ENCODE measurements around the gene NUDT3.
"Not testable (repeated sequence)": the region's sequence is repeated elsewhere in the genome, so short reads cannot be mapped to it uniquely, and the experiment has no call there.

NUDT3 gene

DNA sequence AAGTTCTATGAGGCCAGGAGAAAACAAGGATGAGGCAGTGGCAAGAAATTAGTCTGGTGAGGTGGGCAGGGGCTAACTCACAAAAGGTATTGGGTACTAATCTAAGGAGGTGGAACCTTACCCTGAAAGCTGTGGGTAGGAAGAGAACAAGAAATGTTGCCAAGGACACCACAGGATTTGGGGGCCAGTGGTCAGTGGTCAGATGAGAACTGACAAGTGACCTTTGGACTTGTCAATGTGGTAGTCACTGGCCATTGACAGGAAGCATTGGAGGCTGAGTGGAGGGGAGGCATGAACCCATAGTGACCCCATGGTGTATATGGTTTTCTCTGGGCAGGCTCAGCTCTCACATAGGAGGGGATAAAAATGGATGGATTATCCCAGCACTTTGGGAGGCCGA lies 118.3 kb downstream of the NUDT3 start:
- Histone ChIP-seq H2AFZ (no peak overlapping the region), H3K79me2 (no peaks in the 10 kb centered on the region), H3K9me3 (ENCODE audit: control insufficient read depth, low read length) (no peaks in the 10 kb centered on the region), H3K36me3 (ENCODE audit: control insufficient read depth, insufficient read depth, low read length) (no peaks in the 10 kb centered on the region), H3K9ac (no peak overlapping the region), H3K27ac (no peak overlapping the region), H3K4me1 (peaks cover 7% of the 10 kb centered on the region), H3K4me2 (ENCODE audit: low read length) (no peak overlapping the region), H3K27me3 (ENCODE audit: control insufficient read depth, insufficient read depth, low read length) (no peaks in the 10 kb centered on the region), H3K4me3 (ENCODE audit: low read depth, low read length) (no peak overlapping the region)
- TF ChIP-seq, protein P1, sequence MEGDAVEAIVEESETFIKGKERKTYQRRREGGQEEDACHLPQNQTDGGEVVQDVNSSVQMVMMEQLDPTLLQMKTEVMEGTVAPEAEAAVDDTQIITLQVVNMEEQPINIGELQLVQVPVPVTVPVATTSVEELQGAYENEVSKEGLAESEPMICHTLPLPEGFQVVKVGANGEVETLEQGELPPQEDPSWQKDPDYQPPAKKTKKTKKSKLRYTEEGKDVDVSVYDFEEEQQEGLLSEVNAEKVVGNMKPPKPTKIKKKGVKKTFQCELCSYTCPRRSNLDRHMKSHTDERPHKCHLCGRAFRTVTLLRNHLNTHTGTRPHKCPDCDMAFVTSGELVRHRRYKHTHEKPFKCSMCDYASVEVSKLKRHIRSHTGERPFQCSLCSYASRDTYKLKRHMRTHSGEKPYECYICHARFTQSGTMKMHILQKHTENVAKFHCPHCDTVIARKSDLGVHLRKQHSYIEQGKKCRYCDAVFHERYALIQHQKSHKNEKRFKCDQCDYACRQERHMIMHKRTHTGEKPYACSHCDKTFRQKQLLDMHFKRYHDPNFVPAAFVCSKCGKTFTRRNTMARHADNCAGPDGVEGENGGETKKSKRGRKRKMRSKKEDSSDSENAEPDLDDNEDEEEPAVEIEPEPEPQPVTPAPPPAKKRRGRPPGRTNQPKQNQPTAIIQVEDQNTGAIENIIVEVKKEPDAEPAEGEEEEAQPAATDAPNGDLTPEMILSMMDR (IDR thresholded peaks at IDR 0.05), result no peak

DNA sequence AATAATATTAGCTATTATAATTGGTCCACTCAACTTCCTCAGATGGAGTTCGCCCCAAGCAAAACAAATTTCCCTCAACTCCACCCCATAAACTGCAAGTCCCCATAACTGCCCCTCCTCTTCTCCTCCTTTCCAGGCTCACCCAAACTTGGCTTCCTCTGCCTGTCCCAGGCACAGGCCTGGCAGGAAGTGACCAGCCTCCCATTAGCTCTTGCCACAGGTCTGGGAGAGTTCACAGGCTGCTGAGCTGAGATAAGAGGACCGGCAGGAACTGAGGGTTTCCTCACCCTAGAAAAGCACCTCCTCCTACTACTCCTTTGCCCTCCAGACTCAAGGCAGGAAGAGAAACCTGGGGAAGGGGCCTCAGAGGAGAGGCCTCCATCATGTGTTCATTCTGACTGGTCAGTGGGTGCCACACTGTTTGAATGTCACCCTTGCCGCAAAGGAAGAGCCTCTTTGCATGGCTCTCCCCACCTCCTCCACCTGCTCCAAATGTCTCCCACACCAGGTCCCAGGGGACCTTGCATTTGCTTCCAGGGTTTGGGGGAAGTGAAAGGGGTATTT lies 119.1 kb downstream of the NUDT3 start:
- H3K27me3 ChIP-seq (ENCODE audit: control insufficient read depth, insufficient read depth, low read length), result no peaks in the 10 kb centered on the region
- H3K79me2 ChIP-seq, result no peaks in the 10 kb centered on the region
- no peak overlapping the region for H3K27ac ChIP-seq
- no peaks in the 10 kb centered on the region for H3K36me3 ChIP-seq (ENCODE audit: control insufficient read depth, insufficient read depth, low read length)
- TF ChIP-seq, protein P1 (IDR thresholded peaks at IDR 0.05), result no peak
- no peak overlapping the region for H3K9ac ChIP-seq
- no peak overlapping the region for H3K4me2 ChIP-seq (ENCODE audit: low read length)
- peaks cover 7% of the 10 kb centered on the region for H3K4me1 ChIP-seq
- H3K9me3 ChIP-seq (ENCODE audit: control insufficient read depth, low read length), result no peaks in the 10 kb centered on the region
- H2AFZ ChIP-seq, result no peak overlapping the region
- H3K4me3 ChIP-seq (ENCODE audit: low read depth, low read length), result no peak overlapping the region

DNA sequence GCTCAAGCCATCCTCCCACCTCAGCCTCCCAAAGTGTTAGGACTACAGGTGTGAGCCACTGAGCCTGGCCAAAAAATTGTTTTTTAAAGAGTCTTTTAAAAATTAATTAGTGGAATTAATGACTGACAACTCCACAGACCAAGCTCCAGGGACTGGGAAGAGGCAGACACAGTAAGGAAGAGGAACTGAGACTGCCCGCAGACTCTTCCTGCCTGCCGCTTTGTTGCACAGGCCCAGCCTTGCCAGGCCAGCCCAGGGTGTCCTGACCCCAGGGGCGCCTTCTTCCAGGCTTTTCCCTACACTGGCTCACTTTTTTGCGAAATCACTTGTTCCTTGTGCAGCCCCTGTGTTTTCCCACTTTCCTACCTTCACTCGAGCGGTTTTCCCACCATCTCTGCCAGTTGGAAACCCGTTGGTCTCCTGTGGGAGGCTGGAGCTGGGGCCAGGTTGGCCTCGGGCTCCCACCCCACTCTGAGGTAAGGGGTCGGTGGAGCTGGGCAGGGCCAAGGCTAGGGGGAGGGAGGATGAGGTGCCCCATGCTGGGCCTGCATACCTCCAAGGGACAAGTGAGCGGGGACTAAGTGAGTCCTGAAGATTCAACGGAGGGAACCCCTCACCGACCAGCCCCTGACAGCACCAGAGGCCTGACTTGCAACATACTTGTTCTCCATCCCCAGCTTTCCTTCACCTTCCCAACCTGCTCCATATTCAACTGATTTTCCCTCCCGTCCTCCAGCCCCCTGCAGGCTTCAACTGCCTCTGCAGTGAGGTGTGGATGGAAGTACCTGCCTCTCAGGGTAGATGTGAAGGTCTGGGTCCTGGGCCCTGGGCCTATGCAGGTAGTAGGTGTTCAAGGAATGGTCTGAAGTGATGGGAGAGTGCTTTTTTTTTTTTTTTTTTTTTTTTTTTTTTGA lies 120.2 kb downstream of the NUDT3 start:
- Histone ChIP-seq H3K4me3 (ENCODE audit: low read depth, low read length) (no peak overlapping the region), H3K4me2 (ENCODE audit: low read length) (no peak overlapping the region), H3K4me1 (peaks cover 7% of the 10 kb centered on the region), H3K79me2 (no peaks in the 10 kb centered on the region), H2AFZ (no peak overlapping the region), H3K27me3 (ENCODE audit: control insufficient read depth, insufficient read depth, low read length) (no peaks in the 10 kb centered on the region), H3K9me3 (ENCODE audit: control insufficient read depth, low read length) (no peaks in the 10 kb centered on the region), H3K36me3 (ENCODE audit: control insufficient read depth, insufficient read depth, low read length) (no peaks in the 10 kb centered on the region), H3K27ac (no peak overlapping the region), H3K9ac (peak overlapping the region; percentile 11)
- TF ChIP-seq, protein P1 (IDR thresholded peaks at IDR 0.05), result no peak

DNA sequence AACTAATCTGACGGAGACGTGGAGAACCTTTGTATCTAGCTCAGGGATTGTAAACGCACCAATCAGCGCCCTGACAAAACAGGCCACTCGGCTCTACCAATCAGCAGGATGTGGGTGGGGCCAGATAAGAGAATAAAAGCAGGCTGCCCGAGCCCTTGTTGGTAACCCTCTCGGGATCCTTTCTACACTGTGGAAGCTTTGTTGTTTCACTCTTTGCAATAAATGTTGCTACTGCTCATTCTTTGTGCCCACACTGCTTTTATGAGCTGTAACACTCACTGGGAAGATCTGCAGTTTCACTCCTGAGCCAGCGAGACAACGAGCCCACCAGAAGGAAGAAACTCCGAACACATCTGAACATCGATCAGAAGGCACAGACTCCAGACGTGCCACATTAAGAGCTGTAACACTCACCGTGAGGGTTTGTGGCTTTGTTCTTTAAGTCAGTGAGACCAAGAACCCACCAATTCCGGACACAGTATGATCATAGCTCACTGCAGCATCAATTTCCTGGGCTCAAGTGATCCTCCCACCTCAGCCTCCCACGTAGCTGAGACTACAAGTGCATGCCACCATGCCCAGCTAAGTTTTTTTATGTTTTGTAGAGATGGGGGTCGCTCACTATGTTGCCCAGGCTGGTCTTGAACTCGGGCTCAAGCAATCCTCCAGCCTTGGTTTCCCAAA lies 122.7 kb downstream of the NUDT3 start:
- H3K4me2 ChIP-seq (ENCODE audit: low read length); H3K79me2 ChIP-seq; H3K36me3 ChIP-seq (ENCODE audit: control insufficient read depth, insufficient read depth, low read length); H2AFZ ChIP-seq; H3K4me3 ChIP-seq (ENCODE audit: low read depth, low read length); H3K9ac ChIP-seq; H3K9me3 ChIP-seq (ENCODE audit: control insufficient read depth, low read length); H3K27ac ChIP-seq; H3K27me3 ChIP-seq (ENCODE audit: control insufficient read depth, insufficient read depth, low read length); H3K4me1 ChIP-seq: not testable (repeated sequence)

DNA sequence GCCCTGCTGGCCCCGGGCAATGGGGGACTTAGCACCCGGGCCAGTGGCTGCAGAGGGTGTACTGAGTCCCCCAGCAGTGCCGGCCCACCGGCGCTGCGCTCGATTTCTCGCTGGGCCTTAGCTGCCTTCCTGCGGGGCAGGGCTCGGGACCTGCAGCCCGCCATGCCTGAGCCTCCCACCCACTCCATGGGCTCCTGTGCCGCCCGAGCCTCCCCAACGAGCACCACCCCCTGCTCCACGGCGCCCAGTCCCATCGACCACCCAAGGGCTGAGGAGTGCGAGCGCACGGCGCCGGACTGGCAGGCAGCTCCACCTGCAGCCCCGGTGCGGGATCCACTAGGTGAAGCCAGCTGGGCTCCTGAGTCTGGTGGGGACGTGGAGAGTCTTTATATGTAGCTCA lies 123.3 kb downstream of the NUDT3 start:
- not testable (repeated sequence) for H3K9me3 ChIP-seq (ENCODE audit: control insufficient read depth, low read length); H3K36me3 ChIP-seq (ENCODE audit: control insufficient read depth, insufficient read depth, low read length); H3K4me3 ChIP-seq (ENCODE audit: low read depth, low read length); H3K9ac ChIP-seq; H3K27me3 ChIP-seq (ENCODE audit: control insufficient read depth, insufficient read depth, low read length); H3K27ac ChIP-seq; H3K79me2 ChIP-seq; H3K4me2 ChIP-seq (ENCODE audit: low read length); H2AFZ ChIP-seq; H3K4me1 ChIP-seq
